T-helper 1 cell (primary cell): ENCODE measurements around the gene SLC2A11.
A peak's percentile ranks its signal among the peaks of the same experiment; 100 is the strongest.
"Not testable (repeated sequence)": the region's sequence is repeated elsewhere in the genome, so short reads cannot be mapped to it uniquely, and the experiment has no call there.

Experiments
- DNase-seq, 5 donors: peaks; one replicate each; pipeline ENCODE4 v3.0.0-alpha.2; 2012 to 2020

Gene SLC2A11

DNA sequence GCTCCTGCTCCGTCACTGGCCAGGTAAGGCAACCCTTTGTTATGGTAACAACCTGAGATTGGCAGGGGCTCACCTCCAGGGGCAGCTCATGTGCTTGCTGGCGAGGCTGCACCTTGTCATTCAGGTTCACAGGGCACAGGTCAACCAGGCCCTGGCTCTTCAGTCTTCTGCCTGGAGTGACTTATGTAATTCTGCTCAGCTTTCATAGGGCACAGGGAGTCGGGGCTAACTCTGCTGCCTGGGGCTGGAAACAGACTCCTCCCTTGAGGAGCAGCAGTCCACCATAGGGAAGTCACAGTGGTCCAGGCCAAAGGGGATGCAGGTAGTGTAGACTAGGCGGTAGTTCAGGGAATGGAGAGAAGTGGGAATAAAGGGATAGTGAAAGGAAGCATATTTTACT lies 35.0 kb downstream of the SLC2A11 start:
- no peak for DNase-seq

DNA sequence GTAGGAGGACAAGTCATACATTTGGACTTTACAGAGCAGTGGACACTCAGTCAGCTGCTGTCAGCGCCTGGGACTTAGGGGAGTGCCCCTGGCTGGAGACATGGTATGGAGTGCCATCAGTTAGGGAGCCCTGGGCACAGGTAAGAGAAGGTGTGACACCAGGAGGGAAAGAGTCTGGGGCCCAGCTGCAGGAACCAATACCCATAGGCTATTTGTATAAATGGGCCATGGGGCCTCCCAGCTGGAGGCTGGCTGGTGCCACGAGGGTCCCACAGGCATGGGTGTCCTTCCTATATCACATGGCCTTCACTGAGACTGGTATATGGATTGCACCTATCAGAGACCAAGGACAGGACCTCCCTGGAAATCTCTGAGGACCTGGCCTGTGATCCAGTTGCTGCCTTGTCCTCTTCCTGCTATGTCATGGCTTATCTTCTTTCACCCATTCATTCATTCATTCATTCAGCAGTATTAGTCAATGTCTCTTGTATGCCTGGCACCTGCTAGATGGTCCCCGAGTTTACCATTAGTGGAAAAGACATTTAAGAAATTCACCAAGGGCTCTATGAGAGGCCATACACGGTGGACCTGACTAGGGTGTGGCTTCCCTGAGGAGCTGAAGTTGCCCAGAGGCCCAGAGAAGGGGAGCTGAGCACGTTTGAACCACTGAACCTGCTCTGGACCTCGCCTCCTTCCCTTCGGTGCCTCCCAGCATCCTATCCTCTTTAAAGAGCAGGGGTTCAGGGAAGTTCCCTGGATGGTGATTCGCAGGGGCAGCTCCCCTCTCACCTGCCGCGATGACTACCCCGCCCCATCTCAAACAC lies 35.7 kb downstream of the SLC2A11 start:
- DNase-seq: no peak

DNA sequence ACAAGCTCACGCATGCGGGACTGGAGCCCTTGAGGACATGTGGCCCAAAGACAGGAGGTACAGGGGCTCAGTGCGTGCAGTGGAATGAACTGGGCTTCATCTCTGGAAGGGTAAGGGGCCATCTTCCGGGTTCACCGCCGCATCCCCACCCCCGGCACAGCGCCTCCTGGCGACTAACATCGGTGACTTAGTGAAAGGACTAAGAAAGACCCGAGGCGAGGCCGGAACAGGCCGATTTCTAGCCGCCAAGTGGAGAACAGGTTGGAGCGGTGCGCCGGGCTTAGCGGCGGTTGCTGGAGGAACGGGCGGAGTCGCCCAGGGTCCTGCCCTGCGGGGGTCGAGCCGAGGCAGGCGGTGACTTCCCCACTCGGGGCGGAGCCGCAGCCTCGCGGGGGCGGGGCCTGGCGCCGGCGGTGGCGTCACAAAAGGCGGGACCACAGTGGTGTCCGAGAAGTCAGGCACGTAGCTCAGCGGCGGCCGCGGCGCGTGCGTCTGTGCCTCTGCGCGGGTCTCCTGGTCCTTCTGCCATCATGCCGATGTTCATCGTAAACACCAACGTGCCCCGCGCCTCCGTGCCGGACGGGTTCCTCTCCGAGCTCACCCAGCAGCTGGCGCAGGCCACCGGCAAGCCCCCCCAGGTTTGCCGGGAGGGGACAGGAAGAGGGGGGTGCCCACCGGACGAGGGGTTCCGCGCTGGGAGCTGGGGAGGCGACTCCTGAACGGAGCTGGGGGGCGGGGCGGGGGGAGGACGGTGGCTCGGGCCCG lies 36.5 kb downstream of the SLC2A11 start, which contains the start of gene MIF:
Gene MIF (plus strand): TSS at position 439 of the 765 bp plus-strand sequence. CDS start 92 bp downstream, at position 531.
- peak; percentile 85 to 95 (median 90) for DNase-seq

DNA sequence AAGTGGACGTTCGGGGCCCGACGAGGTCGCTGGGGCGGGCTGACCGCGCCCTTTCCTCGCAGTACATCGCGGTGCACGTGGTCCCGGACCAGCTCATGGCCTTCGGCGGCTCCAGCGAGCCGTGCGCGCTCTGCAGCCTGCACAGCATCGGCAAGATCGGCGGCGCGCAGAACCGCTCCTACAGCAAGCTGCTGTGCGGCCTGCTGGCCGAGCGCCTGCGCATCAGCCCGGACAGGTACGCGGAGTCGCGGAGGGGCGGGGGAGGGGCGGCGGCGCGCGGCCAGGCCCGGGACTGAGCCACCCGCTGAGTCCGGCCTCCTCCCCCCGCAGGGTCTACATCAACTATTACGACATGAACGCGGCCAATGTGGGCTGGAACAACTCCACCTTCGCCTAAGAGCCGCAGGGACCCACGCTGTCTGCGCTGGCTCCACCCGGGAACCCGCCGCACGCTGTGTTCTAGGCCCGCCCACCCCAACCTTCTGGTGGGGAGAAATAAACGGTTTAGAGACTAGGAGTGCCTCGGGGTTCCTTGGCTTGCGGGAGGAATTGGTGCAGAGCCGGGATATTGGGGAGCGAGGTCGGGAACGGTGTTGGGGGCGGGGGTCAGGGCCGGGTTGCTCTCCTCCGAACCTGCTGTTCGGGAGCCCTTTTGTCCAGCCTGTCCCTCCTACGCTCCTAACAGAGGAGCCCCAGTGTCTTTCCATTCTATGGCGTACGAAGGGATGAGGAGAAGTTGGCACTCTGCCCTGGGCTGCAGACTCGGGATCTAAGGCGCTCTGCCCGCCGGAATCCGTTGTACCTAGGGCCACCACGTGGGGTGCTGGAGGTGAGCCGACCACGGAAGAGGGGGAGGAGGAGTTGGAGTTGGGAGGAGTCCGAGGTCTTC lies 37.3 kb downstream of the SLC2A11 start:
- DNase-seq: peak; percentile 32 to 77 (median 50)

DNA sequence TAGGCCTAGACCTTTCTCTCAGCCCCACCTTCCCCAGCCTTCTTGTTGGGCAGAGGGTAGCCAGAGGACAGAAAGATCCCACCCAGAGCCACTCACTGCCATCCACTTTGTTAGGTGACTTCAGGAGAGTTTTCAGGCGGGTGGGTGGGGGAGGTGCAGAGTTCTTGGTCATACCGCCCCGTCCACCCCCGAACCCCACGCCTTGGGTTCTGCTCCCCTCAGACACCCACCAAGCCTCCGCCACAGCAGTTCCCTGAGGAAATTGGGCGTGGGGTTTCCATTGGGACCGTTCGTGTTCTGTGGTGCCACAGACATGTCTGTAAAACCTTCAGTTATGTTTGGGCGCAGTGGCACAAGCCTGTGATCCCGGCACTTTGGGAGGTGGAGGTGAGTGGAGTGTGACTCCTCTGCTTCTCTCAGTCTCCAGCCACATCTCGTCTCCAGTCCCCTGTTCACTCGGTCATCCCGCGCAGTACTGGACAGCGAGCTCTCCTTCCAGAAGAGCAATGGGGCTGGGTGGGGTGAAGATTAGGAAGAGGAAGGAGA lies 38.0 kb downstream of the SLC2A11 start:
- no peak for DNase-seq

DNA sequence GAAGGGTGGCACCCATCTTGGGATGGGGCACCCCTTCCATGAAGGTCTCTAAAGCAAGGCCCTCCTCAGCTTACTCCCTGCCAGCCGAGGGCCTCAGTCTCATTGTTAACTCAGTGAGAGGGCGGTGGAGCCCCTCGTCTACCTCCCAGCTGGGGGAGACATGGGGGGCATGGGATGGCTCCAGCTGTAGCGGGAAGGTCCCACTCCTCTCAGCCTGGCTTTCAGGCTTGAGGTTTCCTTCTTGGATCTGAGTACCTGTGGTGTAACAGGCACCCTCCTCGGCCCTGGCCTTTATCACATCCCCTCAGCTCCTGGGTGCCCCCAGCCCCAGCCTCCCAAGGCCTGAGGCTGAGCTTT lies 38.5 kb downstream of the SLC2A11 start:
- DNase-seq: no peak

DNA sequence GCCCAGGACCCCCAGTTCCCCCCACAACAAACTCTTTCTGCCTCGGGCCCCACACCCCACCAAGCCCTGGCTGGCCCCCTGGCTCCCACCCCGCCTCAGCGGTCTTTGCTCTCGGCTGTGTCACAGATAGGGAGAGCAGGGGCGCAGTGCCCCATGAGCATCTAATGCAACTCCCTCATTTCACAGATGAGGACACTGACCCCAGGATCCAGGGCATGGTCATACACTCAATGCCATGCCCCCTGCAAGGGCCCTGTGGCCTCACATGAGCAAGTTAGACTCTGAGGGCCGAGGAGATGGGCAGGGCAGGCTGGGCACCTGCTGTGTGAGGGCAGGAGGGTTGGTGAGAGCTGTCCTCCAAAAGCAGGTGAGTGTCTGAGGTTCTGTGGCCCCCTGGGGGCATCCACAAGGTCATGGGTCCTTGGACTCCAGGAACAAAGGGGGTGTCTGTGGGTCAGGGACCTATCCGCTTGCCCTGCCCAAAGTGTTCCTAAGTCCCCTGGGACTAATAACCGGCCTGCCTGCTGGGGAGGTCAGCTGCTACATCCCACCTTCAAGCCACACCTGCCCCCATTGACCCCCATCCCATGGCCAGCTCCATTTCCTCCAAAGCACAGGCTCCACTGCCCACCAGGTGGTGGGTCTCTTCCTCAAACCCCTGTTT lies 39.0 kb downstream of the SLC2A11 start:
- DNase-seq: no peak

DNA sequence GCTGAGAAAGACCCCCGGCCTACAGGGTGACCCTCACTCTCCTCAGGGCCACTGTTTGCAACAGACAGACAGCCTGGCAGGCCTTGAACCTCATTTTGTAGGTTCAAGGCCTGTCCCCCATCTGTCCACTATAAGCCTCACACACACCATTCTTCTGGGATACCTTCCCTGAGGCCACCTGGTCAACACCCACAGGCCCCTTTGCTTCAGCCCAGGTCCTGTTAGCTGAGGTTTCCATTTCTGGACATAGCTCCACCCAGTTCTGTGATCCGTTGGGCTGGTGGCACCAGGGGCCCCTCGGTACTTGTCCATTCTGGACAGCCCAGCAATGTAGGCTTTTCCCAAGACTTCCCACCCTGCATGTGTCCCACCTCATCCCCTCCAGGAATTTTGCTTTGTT lies 39.6 kb downstream of the SLC2A11 start:
- no peak for DNase-seq

DNA sequence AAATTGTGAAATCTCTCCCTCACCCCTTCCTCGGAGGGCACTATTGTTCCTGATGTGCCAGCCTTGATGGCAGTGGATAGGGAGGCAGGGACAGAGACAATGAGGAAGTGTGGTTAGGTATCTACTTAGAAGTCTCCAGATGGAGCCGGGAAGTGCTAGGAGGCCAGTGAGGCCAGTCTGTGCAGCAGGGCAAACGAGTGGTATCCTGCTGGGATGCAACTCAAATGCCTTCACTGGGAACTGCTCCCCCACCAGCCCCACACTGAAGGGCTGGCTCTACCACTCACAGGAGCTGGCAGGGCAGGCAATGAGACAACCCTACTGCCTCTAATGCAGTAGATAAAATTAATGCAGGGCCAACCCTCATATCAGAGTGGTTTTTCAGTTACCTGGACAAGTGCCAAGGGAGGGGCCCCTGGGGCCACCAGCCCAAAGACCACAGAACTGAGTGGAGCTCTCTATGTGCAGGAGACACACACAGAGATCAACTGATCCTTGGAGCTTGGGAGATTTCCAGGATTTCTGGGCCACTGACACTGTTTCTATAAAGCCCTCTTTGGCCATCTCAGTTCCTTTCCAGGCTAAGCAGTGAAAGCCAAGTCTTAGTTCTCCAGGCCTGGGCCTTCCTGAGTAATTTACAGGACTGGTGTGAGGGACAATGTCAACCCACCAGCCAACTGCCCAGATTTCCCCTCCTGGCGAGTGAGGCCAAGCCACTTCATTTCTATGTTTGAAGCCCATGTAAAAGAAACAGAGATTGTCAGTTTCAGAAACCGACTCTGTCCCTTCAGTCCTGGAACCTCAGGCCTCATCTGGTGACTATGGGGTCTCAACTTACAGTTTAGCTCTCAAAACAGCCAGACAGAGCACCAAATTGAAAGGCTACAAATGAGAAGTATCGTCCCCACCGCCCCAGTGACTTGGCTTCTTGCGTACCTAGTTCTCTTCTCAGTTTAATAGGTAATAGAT lies 40.6 kb downstream of the SLC2A11 start:
- no peak for DNase-seq

DNA sequence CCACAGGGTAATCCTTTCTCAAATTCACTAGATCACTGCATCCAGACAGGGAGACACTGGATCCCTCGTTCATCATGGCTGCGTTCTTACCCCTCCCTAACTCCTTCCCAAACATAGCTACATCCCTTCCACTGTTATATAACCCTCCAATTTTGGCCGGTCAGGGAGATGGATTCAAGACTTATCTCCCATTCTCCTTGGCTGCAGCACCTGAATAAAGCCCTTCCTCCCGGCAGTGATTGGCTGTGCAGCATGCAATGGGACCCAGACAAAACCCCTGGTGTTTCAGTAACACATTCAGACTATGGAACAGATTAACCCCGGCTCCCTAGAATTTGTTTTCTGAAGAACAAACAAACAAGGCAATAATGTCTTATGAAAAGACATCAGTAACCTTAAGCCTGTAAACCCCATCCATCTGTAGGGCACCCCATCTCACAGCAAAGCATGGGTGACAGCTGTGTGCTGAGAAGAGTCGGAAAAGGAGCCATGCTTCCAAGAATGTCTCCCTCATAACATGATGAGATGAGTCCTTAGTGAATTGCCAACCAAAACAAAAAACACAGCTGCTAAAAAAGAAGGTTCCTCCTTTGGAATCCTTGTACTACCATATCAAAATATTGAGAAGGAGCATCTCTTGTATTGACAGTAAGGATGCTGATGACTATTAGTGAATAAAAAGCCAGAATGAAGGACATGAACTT lies 41.5 kb downstream of the SLC2A11 start:
- no peak for DNase-seq

DNA sequence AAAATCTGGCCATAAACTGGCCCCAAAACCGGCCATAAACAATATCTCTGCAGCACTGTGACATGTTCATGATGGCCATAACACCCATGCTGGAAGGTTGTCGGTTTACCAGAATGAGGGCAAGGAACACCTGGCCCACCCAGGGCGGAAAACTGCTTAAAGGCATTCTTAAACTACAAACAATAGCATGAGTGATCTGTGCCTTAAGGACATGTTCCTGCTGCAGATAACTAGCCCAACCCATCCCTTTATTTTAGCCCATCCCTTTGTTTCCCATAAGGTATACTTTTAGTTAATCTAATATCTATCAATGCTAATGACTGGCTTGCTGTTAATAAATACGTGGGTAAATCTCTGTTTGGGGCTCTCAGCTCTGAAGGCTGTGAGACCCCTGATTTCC lies 42.6 kb downstream of the SLC2A11 start:
- DNase-seq: not testable (repeated sequence)

DNA sequence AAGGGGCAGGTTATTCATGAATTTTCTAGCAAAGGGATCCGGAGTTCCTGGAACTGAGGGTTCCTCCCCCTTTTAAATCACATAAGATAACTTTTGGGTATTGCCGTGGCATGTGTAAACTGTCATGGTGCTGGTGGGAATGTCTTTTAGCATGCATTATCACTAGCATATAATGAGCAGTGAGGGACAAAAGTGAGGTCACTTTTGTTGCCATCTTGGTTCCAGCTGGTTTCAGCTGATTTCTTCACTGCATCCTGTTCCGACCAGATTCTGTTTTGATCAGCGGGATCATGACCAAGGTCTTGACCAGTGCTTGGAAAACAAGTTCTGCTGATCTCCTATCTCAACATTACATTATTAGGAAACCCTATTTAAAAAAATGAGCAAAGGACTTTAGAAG lies 43.9 kb downstream of the SLC2A11 start:
- no peak for DNase-seq

DNA sequence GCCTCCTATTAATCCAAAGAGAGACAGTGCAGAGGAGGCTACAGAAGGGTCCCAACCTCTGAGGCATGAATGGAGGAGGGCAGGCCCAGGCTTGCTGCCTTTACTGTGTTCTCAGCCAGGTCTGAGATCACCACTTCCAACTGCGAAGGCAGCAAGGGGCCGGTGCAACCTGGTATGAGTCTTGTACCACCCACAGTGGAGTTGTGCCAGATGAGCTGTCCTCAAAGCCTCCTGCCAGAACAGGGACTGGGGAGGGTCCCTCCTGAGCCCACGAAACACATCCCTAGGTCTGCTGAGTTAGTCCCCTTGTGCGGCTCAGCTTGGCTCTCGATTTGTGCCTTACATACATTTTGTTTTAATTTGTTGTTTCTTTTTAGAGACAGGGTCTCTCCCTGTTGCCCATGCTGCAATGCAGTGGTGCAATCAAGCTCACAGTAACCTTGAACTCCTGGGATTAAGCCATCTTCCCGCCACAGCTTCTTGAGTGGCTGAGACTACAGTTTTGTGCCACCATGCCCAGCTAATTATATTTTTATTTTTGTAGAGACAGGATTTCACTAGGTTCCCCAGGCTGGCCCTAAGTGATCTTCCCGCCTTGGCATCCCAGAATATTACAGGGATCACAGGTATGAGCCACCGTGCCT lies 45.8 kb downstream of the SLC2A11 start:
- DNase-seq: no peak

DNA sequence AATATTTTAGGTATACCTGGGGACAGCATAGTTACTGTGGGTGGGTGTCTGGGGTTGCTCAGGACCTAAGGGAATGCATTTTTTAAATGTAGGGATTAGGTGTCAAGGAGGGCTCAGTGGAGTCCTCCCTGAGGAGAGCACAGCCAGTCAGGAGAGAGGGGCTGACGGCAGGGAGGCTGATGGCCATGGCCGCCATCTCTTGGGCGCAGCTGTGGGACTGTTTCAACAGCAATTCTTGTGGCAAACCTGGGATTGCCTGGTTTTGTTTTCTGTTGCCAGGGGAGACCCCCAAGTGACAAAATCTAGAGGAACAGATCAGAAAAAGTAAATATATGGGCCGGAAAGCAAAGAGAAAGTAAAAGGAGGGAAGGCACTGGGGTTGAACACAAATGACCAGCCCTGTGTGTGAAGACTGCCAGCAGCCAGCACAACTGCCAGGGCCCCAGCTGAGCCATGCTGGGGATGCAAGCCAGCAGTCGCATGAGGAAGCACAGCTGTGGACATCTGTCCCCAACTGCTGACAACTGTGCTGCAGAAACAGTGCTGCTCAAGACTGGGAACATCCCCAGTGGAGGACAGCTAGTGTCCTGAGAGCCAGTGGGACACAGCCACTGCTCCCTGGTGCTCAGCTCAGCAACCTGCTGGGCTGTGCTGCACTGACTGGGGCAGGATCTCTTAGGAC lies 47.0 kb downstream of the SLC2A11 start:
- no peak for DNase-seq

DNA sequence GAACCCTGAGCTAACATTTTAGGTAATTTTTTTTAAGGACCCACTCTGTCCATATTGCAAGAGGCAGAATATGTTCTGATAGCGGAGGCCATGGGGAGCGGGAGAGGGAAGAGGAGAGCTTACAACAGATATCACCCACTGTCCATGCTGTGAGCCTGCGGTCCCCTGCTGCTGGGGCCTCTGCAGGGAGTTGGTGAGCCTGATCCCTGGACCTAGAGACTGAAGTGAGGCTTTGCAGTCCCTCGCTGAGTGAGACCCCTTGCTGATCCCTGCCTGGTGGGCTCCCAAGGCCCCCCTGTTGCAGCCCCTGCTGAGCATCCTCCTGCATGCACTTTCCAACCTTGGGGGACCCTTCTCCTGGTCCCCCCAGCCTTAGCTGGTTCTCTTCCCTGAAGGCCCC lies 49.0 kb downstream of the SLC2A11 start:
- DNase-seq: no peak

DNA sequence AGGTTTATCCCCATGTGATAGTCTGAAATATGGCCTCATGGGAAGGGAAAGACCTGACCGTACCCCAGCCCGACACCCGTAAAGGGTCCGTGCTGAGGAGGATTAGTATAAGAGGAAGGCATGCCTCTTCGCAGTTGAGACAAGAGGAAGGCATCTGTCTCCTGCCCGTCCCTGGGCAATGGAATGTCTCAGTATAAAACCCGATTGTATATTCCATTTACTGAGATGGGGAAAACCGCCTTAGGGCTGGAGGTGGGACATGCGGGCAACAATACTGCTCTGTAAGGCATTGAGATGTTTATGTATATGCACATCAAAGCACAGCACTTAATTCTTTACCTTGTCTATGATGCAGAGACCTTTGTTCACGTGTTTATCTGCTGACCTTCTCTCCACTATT lies 49.7 kb downstream of the SLC2A11 start:
- DNase-seq: not testable (repeated sequence)

DNA sequence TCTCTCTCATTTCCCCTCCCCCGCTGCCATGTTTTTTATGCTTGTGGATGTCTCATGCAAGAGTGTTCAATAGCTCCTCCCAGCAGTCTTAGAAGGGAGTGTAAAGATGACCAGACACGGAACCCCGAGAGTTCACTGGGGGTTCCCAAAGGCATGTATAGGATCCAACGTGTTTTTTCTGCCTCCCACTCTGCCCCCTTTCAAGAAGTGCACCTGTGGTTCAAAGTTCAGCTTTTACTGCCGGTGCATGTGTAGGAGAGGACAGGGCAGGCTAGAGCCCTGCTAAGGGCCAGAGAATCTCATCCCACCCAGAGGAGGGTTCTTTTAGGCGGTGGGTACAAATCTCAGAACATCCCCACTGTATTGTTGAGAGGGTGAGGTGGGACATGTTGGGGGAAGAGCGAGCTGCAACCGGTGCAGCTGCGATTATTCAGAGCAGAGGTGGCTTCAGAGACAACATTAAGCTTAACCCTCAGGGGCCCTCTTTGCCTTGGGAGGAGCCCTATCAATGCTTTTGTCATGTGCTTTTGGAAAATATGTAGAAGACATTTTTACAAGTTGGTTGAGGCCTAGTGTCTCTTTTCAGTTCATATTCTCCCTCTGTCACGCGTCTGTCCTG lies 51.0 kb downstream of the SLC2A11 start:
- no peak for DNase-seq

DNA sequence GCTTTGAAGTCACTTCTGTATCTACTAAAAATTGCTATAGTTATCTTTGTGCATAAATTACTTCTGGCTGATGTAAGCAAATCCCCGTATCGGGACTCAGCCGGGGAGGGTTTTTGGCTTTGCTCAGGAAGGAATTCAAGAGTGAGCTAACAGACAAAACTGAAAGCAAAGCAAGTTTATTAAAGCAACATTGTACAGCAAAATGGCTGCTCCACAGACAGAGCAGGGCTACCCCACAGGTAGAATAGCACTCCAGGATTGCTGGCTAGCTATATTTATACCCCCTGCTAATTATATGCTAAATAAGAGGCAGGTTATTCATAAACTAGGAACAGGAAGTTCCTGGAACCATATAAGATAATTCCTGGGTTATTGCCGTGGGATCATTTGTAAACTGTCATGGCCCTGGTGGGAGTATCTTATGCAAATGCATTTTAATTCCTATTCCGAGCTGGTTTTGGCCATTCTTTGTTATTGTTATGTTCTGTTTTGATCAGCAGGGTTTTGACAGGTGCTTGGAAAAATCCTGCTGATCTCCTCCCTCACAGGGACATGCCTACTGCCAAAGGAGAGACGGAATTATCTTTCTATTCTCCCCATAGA lies 51.7 kb downstream of the SLC2A11 start:
- DNase-seq: no peak
